Measurements from ENCODE around the gene GRM7.

The GRM7 gene

GRCh38 chr3:7172996-7173395, 312.1 kb downstream of the GRM7 start:
- Histone ChIP-seq H3K9me3 (ENCODE audit: control insufficient read depth, insufficient read depth, low read depth, low read length) (no peaks in the 10 kb centered on the region), H3K27ac (ENCODE audit: extremely low read depth, low read depth, low read length) (no peak overlapping the region), H3K36me3 (ENCODE audit: control insufficient read depth in 2 of 2, insufficient read depth in 1 of 2, low read length in 2 of 2) (no peaks in the 10 kb centered on the region), H3K4me1 (ENCODE audit: control insufficient read depth, insufficient read depth, low read length) (no peaks in the 10 kb centered on the region), H3K4me3 (ENCODE audit: low read depth, low read length) (no peak overlapping the region)
- ChIA-PET CTCF (interaction anchor here (1.0 kb wide), 1 partner anchor 28 kb away, joined by 3 read pairs; no protein-coding TSS in a partner anchor), POLR2A (no interaction called here)
- no peak for TF ChIP-seq ZBTB11 (tag by site-specific recombination; conservative IDR thresholded peaks at IDR 0.05; ENCODE audit: low read depth)
- TF ChIP-seq FEZF1 (tag by site-specific recombination; IDR thresholded peaks at IDR 0.05): no peak
- no peak for TF ChIP-seq ZNF704 (tag by site-specific recombination; IDR thresholded peaks at IDR 0.05)
- TF ChIP-seq ZNF670 (tag by site-specific recombination; IDR thresholded peaks at IDR 0.05; ENCODE audit: low read depth): no peak
- TF ChIP-seq BCL11B (tag by site-specific recombination; IDR thresholded peaks at IDR 0.05; ENCODE audit: low read depth): no peak
- no peak for TF ChIP-seq ZNF521 (tag by site-specific recombination; IDR thresholded peaks at IDR 0.05)
- no peak for TF ChIP-seq ZNF37A (tag by site-specific recombination; IDR thresholded peaks at IDR 0.05)
- no peak for TF ChIP-seq ZNF239 (tag by site-specific recombination; IDR thresholded peaks at IDR 0.05)
- TF ChIP-seq ZNF341 (tag by site-specific recombination; IDR thresholded peaks at IDR 0.05; ENCODE audit: low read depth): no peak
- TF ChIP-seq ZNF404 (tag by site-specific recombination; IDR thresholded peaks at IDR 0.05): no peak
- TF ChIP-seq ZNF184 (tag by site-specific recombination; IDR thresholded peaks at IDR 0.05): no peak

- Histone ChIP-seq H3K4me3 (ENCODE audit: low read depth, low read length) (no peak overlapping the region), H3K27ac (ENCODE audit: extremely low read depth, low read depth, low read length) (no peak overlapping the region), H3K36me3 (ENCODE audit: control insufficient read depth in 2 of 2, insufficient read depth in 1 of 2, low read length in 2 of 2) (no peaks in the 10 kb centered on the region), H3K4me1 (ENCODE audit: control insufficient read depth, insufficient read depth, low read length) (no peaks in the 10 kb centered on the region), H3K9me3 (ENCODE audit: control insufficient read depth, insufficient read depth, low read depth, low read length) (no peaks in the 10 kb centered on the region)
- POLR2A ChIA-PET: interaction anchor here (0.6 kb wide), 1 partner anchor 9 kb away, joined by 4 read pairs; no protein-coding TSS in a partner anchor
- CTCF ChIA-PET: interaction anchor here (0.5 kb wide), 1 partner anchor 220 kb away, joined by 3 read pairs; no protein-coding TSS in a partner anchor
- no peak for TF ChIP-seq FEZF1 (tag by site-specific recombination; IDR thresholded peaks at IDR 0.05)
- TF ChIP-seq ZNF121 (tag by site-specific recombination; IDR thresholded peaks at IDR 0.05): no peak
- no peak for TF ChIP-seq BCL6B (tag by site-specific recombination; IDR thresholded peaks at IDR 0.05)
- TF ChIP-seq ZBTB11 (tag by site-specific recombination; conservative IDR thresholded peaks at IDR 0.05; ENCODE audit: low read depth): no peak
- TF ChIP-seq ZNF26 (tag by site-specific recombination; IDR thresholded peaks at IDR 0.05): no peak
- no peak for TF ChIP-seq PRDM4 (tag by site-specific recombination; IDR thresholded peaks at IDR 0.05)
Observed at GRCh38 chr3:7188551-7188950, 327.6 kb downstream of the GRM7 start.
